ENCODE results near the gene LIN52.

LIN52 gene

GRCh38 chr14:74220991-74221390 is 136.2 kb downstream of the LIN52 start:
- no peak overlapping the region for H3K4me3 ChIP-seq (IDR thresholded peaks at IDR 0.05; ENCODE audit: insufficient read depth, low read depth, low read length)
- no peaks in the 10 kb centered on the region for H3K36me3 ChIP-seq (ENCODE audit: insufficient read depth)
- no peaks in the 10 kb centered on the region for H3K27me3 ChIP-seq (ENCODE audit: insufficient read depth, low read depth)
- H2AFZ ChIP-seq (ENCODE audit: low read depth) = no peak overlapping the region
- H3K4me1 ChIP-seq (ENCODE audit: low read depth, poor library complexity, severe bottlenecking) = no peaks in the 10 kb centered on the region
- no peaks in the 10 kb centered on the region for H3K79me2 ChIP-seq (ENCODE audit: insufficient read depth, low read depth)
- H4K20me1 ChIP-seq (ENCODE audit: insufficient read depth) = no peaks in the 10 kb centered on the region
- H3K4me2 ChIP-seq = no peak overlapping the region
- no peak overlapping the region for H3K27ac ChIP-seq
- TF ChIP-seq CTCF (conservative IDR thresholded peaks at IDR 0.05; ENCODE audit: low read depth, low read length) = no peak
- H3K9ac ChIP-seq = no peak overlapping the region

- Histone ChIP-seq H2AFZ (ENCODE audit: low read depth) (no peak overlapping the region), H3K4me3 (IDR thresholded peaks at IDR 0.05; ENCODE audit: insufficient read depth, low read depth, low read length) (no peak overlapping the region), H3K4me1 (ENCODE audit: low read depth, poor library complexity, severe bottlenecking) (no peaks in the 10 kb centered on the region), H3K4me2 (no peak overlapping the region), H3K36me3 (ENCODE audit: insufficient read depth) (no peaks in the 10 kb centered on the region), H3K27me3 (ENCODE audit: insufficient read depth, low read depth) (no peaks in the 10 kb centered on the region), H3K79me2 (ENCODE audit: insufficient read depth, low read depth) (no peaks in the 10 kb centered on the region), H3K27ac (no peak overlapping the region), H3K9ac (no peak overlapping the region), H4K20me1 (ENCODE audit: insufficient read depth) (no peaks in the 10 kb centered on the region)
- TF ChIP-seq CTCF (conservative IDR thresholded peaks at IDR 0.05; ENCODE audit: low read depth, low read length) = no peak
Measured at GRCh38 chr14:74221741-74222140, 137.0 kb downstream of the LIN52 start.

GRCh38 chr14:74223016-74223415 is 138.3 kb downstream of the LIN52 start:
- Histone ChIP-seq H2AFZ (ENCODE audit: low read depth) (no peak overlapping the region), H3K27me3 (ENCODE audit: insufficient read depth, low read depth) (no peaks in the 10 kb centered on the region), H3K27ac (no peak overlapping the region), H3K79me2 (ENCODE audit: insufficient read depth, low read depth) (no peaks in the 10 kb centered on the region), H3K4me2 (no peak overlapping the region), H3K9ac (no peak overlapping the region), H3K4me1 (ENCODE audit: low read depth, poor library complexity, severe bottlenecking) (no peaks in the 10 kb centered on the region), H3K36me3 (ENCODE audit: insufficient read depth) (no peaks in the 10 kb centered on the region), H3K4me3 (IDR thresholded peaks at IDR 0.05; ENCODE audit: insufficient read depth, low read depth, low read length) (no peak overlapping the region), H4K20me1 (ENCODE audit: insufficient read depth) (no peaks in the 10 kb centered on the region)
- no peak for TF ChIP-seq CTCF (conservative IDR thresholded peaks at IDR 0.05; ENCODE audit: low read depth, low read length)

GRCh38 chr14:74231784-74232183 is 147.0 kb downstream of the LIN52 start:
- H3K4me3 ChIP-seq (IDR thresholded peaks at IDR 0.05; ENCODE audit: insufficient read depth, low read depth, low read length) = no peak overlapping the region
- no peak for TF ChIP-seq CTCF (conservative IDR thresholded peaks at IDR 0.05; ENCODE audit: low read depth, low read length)
- H4K20me1 ChIP-seq (ENCODE audit: insufficient read depth) = no peaks in the 10 kb centered on the region
- no peaks in the 10 kb centered on the region for H3K79me2 ChIP-seq (ENCODE audit: insufficient read depth, low read depth)
- H3K9ac ChIP-seq = no peak overlapping the region
- H3K4me1 ChIP-seq (ENCODE audit: low read depth, poor library complexity, severe bottlenecking) = no peaks in the 10 kb centered on the region
- no peak overlapping the region for H2AFZ ChIP-seq (ENCODE audit: low read depth)
- H3K4me2 ChIP-seq = no peak overlapping the region
- H3K27ac ChIP-seq = no peak overlapping the region
- H3K27me3 ChIP-seq (ENCODE audit: insufficient read depth, low read depth) = no peaks in the 10 kb centered on the region
- no peaks in the 10 kb centered on the region for H3K36me3 ChIP-seq (ENCODE audit: insufficient read depth)

GRCh38 chr14:74235017-74235416 is 150.3 kb downstream of the LIN52 start:
- no peak overlapping the region for H2AFZ ChIP-seq (ENCODE audit: low read depth)
- TF ChIP-seq CTCF (conservative IDR thresholded peaks at IDR 0.05; ENCODE audit: low read depth, low read length) = no peak
- no peak overlapping the region for H3K9ac ChIP-seq
- H3K27ac ChIP-seq = no peak overlapping the region
- no peak overlapping the region for H3K4me2 ChIP-seq
- no peaks in the 10 kb centered on the region for H3K4me1 ChIP-seq (ENCODE audit: low read depth, poor library complexity, severe bottlenecking)
- H3K27me3 ChIP-seq (ENCODE audit: insufficient read depth, low read depth) = no peaks in the 10 kb centered on the region
- no peak overlapping the region for H3K4me3 ChIP-seq (IDR thresholded peaks at IDR 0.05; ENCODE audit: insufficient read depth, low read depth, low read length)
- no peaks in the 10 kb centered on the region for H3K36me3 ChIP-seq (ENCODE audit: insufficient read depth)
- no peaks in the 10 kb centered on the region for H4K20me1 ChIP-seq (ENCODE audit: insufficient read depth)
- H3K79me2 ChIP-seq (ENCODE audit: insufficient read depth, low read depth) = no peaks in the 10 kb centered on the region

Measured in KMS-11 (cell line).